Measurements from ENCODE around the gene DUSP15.
"Not testable (repeated sequence)": the region's sequence is repeated elsewhere in the genome, so short reads cannot be mapped to it uniquely, and the experiment has no call there.

Gene DUSP15

GRCh38 chr20:31833931-31834521 is 36.3 kb downstream of the DUSP15 start:
- Histone ChIP-seq H3K27ac (ENCODE audit: low read depth, low read length) (no peak overlapping the region), H3K27me3 (ENCODE audit: control insufficient read depth in 5 of 5, insufficient read depth in 4 of 5, low read length in 5 of 5) (peaks cover 0 to 3% (median 0%) of the 10 kb centered on the region in 5 donors), H3K9me3 (ENCODE audit: control insufficient read depth in 5 of 5, low read length in 5 of 5) (no peaks in the 10 kb centered on the region), H3K4me3 (ENCODE audit: low read depth in 1 of 5, low read length in 5 of 5) (no peak overlapping the region), H3K9ac (ENCODE audit: low read length in 5 of 5) (no peak overlapping the region), H3K4me1 (ENCODE audit: control insufficient read depth in 5 of 5, insufficient read depth in 5 of 5, low read length in 5 of 5) (peaks cover 9 to 39% (median 28%) of the 10 kb centered on the region in 5 donors), H3K36me3 (ENCODE audit: control insufficient read depth in 5 of 5, insufficient read depth in 5 of 5, low read length in 5 of 5) (no peaks in the 10 kb centered on the region)

GRCh38 chr20:31833130-31833930 is 37.0 kb downstream of the DUSP15 start:
- no peak overlapping the region for H3K27ac ChIP-seq (ENCODE audit: low read depth, low read length)
- peaks cover 0 to 3% (median 0%) of the 10 kb centered on the region in 5 donors for H3K27me3 ChIP-seq (ENCODE audit: control insufficient read depth in 5 of 5, insufficient read depth in 4 of 5, low read length in 5 of 5)
- no peak overlapping the region for H3K9ac ChIP-seq (ENCODE audit: low read length in 5 of 5)
- H3K4me3 ChIP-seq (ENCODE audit: low read depth in 1 of 5, low read length in 5 of 5): no peak overlapping the region
- no peaks in the 10 kb centered on the region for H3K36me3 ChIP-seq (ENCODE audit: control insufficient read depth in 5 of 5, insufficient read depth in 5 of 5, low read length in 5 of 5)
- no peaks in the 10 kb centered on the region for H3K9me3 ChIP-seq (ENCODE audit: control insufficient read depth in 5 of 5, low read length in 5 of 5)
- H3K4me1 ChIP-seq (ENCODE audit: control insufficient read depth in 5 of 5, insufficient read depth in 5 of 5, low read length in 5 of 5): peaks cover 9 to 32% (median 25%) of the 10 kb centered on the region in 5 donors

DNA sequence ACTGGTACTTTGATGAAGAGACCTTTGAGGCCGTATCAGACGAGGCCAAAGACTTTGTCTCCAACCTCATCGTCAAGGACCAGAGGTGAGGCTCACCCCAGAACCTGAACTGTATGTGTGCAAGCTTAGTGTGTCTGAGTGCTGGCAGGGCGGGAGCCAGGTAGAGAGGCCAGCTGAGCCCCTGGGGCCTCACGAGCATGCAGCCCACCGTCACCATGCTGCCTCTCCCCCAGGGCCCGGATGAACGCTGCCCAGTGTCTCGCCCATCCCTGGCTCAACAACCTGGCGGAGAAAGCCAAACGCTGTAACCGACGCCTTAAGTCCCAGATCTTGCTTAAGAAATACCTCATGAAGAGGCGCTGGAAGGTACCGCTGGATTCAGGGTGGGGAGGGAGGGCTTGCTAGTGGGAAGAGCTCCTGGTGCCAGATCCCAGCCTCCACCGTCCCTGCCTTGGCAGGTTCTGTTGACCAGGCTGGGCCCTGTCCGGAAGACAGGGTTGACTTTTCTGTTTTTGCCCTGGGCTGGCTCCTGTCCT is 38.5 kb downstream of the DUSP15 start:
- H3K36me3 ChIP-seq (ENCODE audit: control insufficient read depth in 5 of 5, insufficient read depth in 5 of 5, low read length in 5 of 5): no peaks in the 10 kb centered on the region
- H3K27ac ChIP-seq (ENCODE audit: low read depth, low read length): no peak overlapping the region
- no peak overlapping the region for H3K4me3 ChIP-seq (ENCODE audit: low read depth in 1 of 5, low read length in 5 of 5)
- peaks cover 6 to 20% (median 14%) of the 10 kb centered on the region in 5 donors for H3K4me1 ChIP-seq (ENCODE audit: control insufficient read depth in 5 of 5, insufficient read depth in 5 of 5, low read length in 5 of 5)
- no peak overlapping the region for H3K9ac ChIP-seq (ENCODE audit: low read length in 5 of 5)
- H3K9me3 ChIP-seq (ENCODE audit: control insufficient read depth in 5 of 5, low read length in 5 of 5): no peaks in the 10 kb centered on the region
- peaks cover 0 to 3% (median 0%) of the 10 kb centered on the region in 5 donors for H3K27me3 ChIP-seq (ENCODE audit: control insufficient read depth in 5 of 5, insufficient read depth in 4 of 5, low read length in 5 of 5)

DNA sequence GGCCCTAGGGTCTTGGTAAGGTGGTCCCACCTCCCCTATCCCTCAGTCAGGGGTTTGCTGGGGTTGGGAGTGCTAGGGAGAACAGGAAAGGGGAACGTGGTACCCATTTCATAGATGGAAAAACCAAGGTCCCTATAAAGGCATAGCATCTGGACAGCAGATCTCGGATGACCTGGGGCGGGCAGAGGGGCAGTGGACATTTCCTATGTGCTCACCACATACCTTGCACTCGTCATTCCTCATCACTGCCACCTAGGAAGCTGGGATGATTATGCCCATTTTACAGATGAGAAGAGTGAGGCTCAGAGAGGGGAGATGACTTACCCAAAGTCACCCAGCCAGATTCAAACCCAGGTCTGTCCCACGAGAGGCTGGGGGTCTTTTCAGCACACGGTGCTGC is 39.1 kb downstream of the DUSP15 start:
- no peak overlapping the region for H3K4me3 ChIP-seq (ENCODE audit: low read depth in 1 of 5, low read length in 5 of 5)
- H3K9ac ChIP-seq (ENCODE audit: low read length in 5 of 5): no peak overlapping the region
- H3K4me1 ChIP-seq (ENCODE audit: control insufficient read depth in 5 of 5, insufficient read depth in 5 of 5, low read length in 5 of 5): peaks cover 4 to 13% (median 7%) of the 10 kb centered on the region in 5 donors
- H3K27ac ChIP-seq (ENCODE audit: low read depth, low read length): no peak overlapping the region
- H3K36me3 ChIP-seq (ENCODE audit: control insufficient read depth in 5 of 5, insufficient read depth in 5 of 5, low read length in 5 of 5): no peaks in the 10 kb centered on the region
- peaks cover 0 to 3% (median 0%) of the 10 kb centered on the region in 5 donors for H3K27me3 ChIP-seq (ENCODE audit: control insufficient read depth in 5 of 5, insufficient read depth in 4 of 5, low read length in 5 of 5)
- no peaks in the 10 kb centered on the region for H3K9me3 ChIP-seq (ENCODE audit: control insufficient read depth in 5 of 5, low read length in 5 of 5)

- Histone ChIP-seq H3K27me3 (ENCODE audit: control insufficient read depth in 5 of 5, insufficient read depth in 4 of 5, low read length in 5 of 5) (peaks cover 0 to 3% (median 0%) of the 10 kb centered on the region in 5 donors), H3K4me1 (ENCODE audit: control insufficient read depth in 5 of 5, insufficient read depth in 5 of 5, low read length in 5 of 5) (peaks cover 0 to 6% (median under 1%) of the 10 kb centered on the region in 5 donors), H3K4me3 (ENCODE audit: low read depth in 1 of 5, low read length in 5 of 5) (no peak overlapping the region), H3K9ac (ENCODE audit: low read length in 5 of 5) (no peak overlapping the region), H3K36me3 (ENCODE audit: control insufficient read depth in 5 of 5, insufficient read depth in 5 of 5, low read length in 5 of 5) (no peaks in the 10 kb centered on the region), H3K27ac (ENCODE audit: low read depth, low read length) (no peak overlapping the region), H3K9me3 (ENCODE audit: control insufficient read depth in 5 of 5, low read length in 5 of 5) (no peaks in the 10 kb centered on the region)
These were observed 39.8 kb downstream of the DUSP15 start for GRCh38 chr20:31830406-31830981.

- H3K27ac ChIP-seq (ENCODE audit: low read depth, low read length): no peak overlapping the region
- H3K36me3 ChIP-seq (ENCODE audit: control insufficient read depth in 5 of 5, insufficient read depth in 5 of 5, low read length in 5 of 5): no peaks in the 10 kb centered on the region
- H3K4me1 ChIP-seq (ENCODE audit: control insufficient read depth in 5 of 5, insufficient read depth in 5 of 5, low read length in 5 of 5): peaks cover 0 to 6% (median 0%) of the 10 kb centered on the region in 5 donors
- no peak overlapping the region for H3K4me3 ChIP-seq (ENCODE audit: low read depth in 1 of 5, low read length in 5 of 5)
- H3K9ac ChIP-seq (ENCODE audit: low read length in 5 of 5): no peak overlapping the region
- no peaks in the 10 kb centered on the region for H3K9me3 ChIP-seq (ENCODE audit: control insufficient read depth in 5 of 5, low read length in 5 of 5)
- peaks cover 0 to 3% (median 0%) of the 10 kb centered on the region in 5 donors for H3K27me3 ChIP-seq (ENCODE audit: control insufficient read depth in 5 of 5, insufficient read depth in 4 of 5, low read length in 5 of 5)
These were observed 40.6 kb downstream of the DUSP15 start for GRCh38 chr20:31829731-31830130.

DNA sequence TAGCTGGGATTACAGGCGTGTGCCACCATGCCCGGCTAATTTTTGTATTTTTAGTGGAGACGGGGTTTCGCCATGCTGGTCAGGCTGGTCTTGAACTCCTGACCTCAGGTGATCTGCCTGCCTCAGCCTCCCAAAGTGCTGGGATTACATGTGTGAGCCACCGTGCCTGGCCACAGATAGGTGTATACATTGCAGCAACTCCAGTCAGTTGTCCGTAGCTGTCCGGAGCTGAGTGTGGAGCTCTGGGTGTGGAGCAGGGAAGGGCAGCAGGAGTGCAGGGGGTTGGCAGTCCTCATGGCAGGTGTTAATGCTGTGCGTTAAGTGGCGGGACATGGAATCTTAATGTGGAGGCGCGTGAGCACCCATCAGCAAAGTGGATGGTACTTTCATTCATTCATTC is 42.3 kb downstream of the DUSP15 start:
- H3K27me3 ChIP-seq (ENCODE audit: control insufficient read depth in 5 of 5, insufficient read depth in 4 of 5, low read length in 5 of 5); H3K36me3 ChIP-seq (ENCODE audit: control insufficient read depth in 5 of 5, insufficient read depth in 5 of 5, low read length in 5 of 5); H3K4me3 ChIP-seq (ENCODE audit: low read depth in 1 of 5, low read length in 5 of 5); H3K27ac ChIP-seq (ENCODE audit: low read depth, low read length); H3K9ac ChIP-seq (ENCODE audit: low read length in 5 of 5); H3K9me3 ChIP-seq (ENCODE audit: control insufficient read depth in 5 of 5, low read length in 5 of 5); H3K4me1 ChIP-seq (ENCODE audit: control insufficient read depth in 5 of 5, insufficient read depth in 5 of 5, low read length in 5 of 5): not testable (repeated sequence)

DNA sequence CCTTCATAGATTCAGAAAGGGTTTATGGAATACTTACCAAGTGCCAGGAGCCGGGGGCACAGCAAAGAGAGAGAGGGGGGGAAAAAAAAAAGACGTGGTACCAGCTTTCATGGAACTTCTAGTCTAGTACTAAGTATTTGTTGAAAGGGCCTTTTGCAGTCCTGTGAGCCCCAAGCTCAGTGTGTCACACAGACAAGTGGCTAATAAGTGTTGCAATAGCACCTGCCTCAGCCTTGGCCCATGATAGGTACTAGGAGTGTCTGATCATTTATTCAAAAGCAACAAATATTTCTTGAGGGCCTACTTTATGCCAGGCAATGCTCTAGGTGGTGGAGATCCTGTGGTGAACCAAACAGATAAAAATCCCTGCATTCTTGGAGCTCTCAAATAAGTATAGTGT is 43.3 kb downstream of the DUSP15 start:
- Histone ChIP-seq H3K4me3 (ENCODE audit: low read depth in 1 of 5, low read length in 5 of 5) (no peak overlapping the region), H3K9me3 (ENCODE audit: control insufficient read depth in 5 of 5, low read length in 5 of 5) (no peaks in the 10 kb centered on the region), H3K27me3 (ENCODE audit: control insufficient read depth in 5 of 5, insufficient read depth in 4 of 5, low read length in 5 of 5) (peaks cover 0 to 5% (median 0%) of the 10 kb centered on the region in 5 donors), H3K27ac (ENCODE audit: low read depth, low read length) (no peak overlapping the region), H3K9ac (ENCODE audit: low read length in 5 of 5) (no peak overlapping the region), H3K4me1 (ENCODE audit: control insufficient read depth in 5 of 5, insufficient read depth in 5 of 5, low read length in 5 of 5) (peaks cover 0 to 10% (median 7%) of the 10 kb centered on the region in 5 donors), H3K36me3 (ENCODE audit: control insufficient read depth in 5 of 5, insufficient read depth in 5 of 5, low read length in 5 of 5) (no peaks in the 10 kb centered on the region)

GRCh38 chr20:31826074-31826473 is 44.3 kb downstream of the DUSP15 start:
- Histone ChIP-seq H3K4me3 (ENCODE audit: low read depth in 1 of 5, low read length in 5 of 5) (no peak overlapping the region), H3K4me1 (ENCODE audit: control insufficient read depth in 5 of 5, insufficient read depth in 5 of 5, low read length in 5 of 5) (peaks cover 0 to 10% (median 7%) of the 10 kb centered on the region in 5 donors)

More at GRCh38 chr20:31826074-31826473, 44.3 kb downstream of the DUSP15 start:
- H3K9ac ChIP-seq (ENCODE audit: low read length in 5 of 5): no peak overlapping the region
- no peaks in the 10 kb centered on the region for H3K36me3 ChIP-seq (ENCODE audit: control insufficient read depth in 5 of 5, insufficient read depth in 5 of 5, low read length in 5 of 5)
- no peak overlapping the region for H3K27ac ChIP-seq (ENCODE audit: low read depth, low read length)
- peaks cover 0 to 5% (median 0%) of the 10 kb centered on the region in 5 donors for H3K27me3 ChIP-seq (ENCODE audit: control insufficient read depth in 5 of 5, insufficient read depth in 4 of 5, low read length in 5 of 5)
- no peaks in the 10 kb centered on the region for H3K9me3 ChIP-seq (ENCODE audit: control insufficient read depth in 5 of 5, low read length in 5 of 5)

All from subcutaneous abdominal adipose tissue (tissue), 5 donors.